HG03139 (cell line): Measurements from ENCODE around the gene SEPHS1.
"Not testable (repeated sequence)": the region's sequence is repeated elsewhere in the genome, so short reads cannot be mapped to it uniquely, and the experiment has no call there.

Experiments used
- ATAC-seq: cut with Tn5 transposase; IDR thresholded peaks from one replicate; pipeline ENCODE4 v1.9.1; 2021; ENCODE audit not compliant: unreplicated experiment

The SEPHS1 gene

GRCh38 chr10:13365243-13365642 lies 17.1 kb upstream of the SEPHS1 start:
- no peak for ATAC-seq

GRCh38 chr10:13360587-13360986 lies 12.5 kb upstream of the SEPHS1 start:
- ATAC-seq, result no peak

GRCh38 chr10:13356392-13356791 lies 8.3 kb upstream of the SEPHS1 start:
- no peak for ATAC-seq

- no peak for ATAC-seq
Measured at GRCh38 chr10:13354783-13355182, 6.7 kb upstream of the SEPHS1 start.

- no peak for ATAC-seq
Measured at GRCh38 chr10:13352519-13352918, 4.4 kb upstream of the SEPHS1 start.

GRCh38 chr10:13351340-13351915 lies 3.3 kb upstream of the SEPHS1 start:
- ATAC-seq, result no peak

GRCh38 chr10:13349463-13350274 lies 1.6 kb upstream of the SEPHS1 start:
- ATAC-seq, result no peak

- peak; percentile 44 for ATAC-seq
Measured at GRCh38 chr10:13347500-13348156, 465 bp downstream of the SEPHS1 start.

- peak; percentile 33 for ATAC-seq
Measured at GRCh38 chr10:13347043-13347499, 1.0 kb downstream of the SEPHS1 start.

GRCh38 chr10:13346283-13347042 lies 1.6 kb downstream of the SEPHS1 start:
- ATAC-seq, result no peak

- ATAC-seq, result peak; percentile 85
Measured at GRCh38 chr10:13340626-13341376, 7.3 kb downstream of the SEPHS1 start.

- no peak for ATAC-seq
Measured at GRCh38 chr10:13340068-13340467, 8.0 kb downstream of the SEPHS1 start.

- ATAC-seq, result no peak
Measured at GRCh38 chr10:13338390-13339110, 9.5 kb downstream of the SEPHS1 start.

GRCh38 chr10:13337827-13338196 lies 10.3 kb downstream of the SEPHS1 start:
- ATAC-seq, result no peak

- ATAC-seq, result no peak
Measured at GRCh38 chr10:13337128-13337826, 10.8 kb downstream of the SEPHS1 start.

GRCh38 chr10:13335881-13336280 lies 12.2 kb downstream of the SEPHS1 start:
- ATAC-seq, result no peak

- no peak for ATAC-seq
Measured at GRCh38 chr10:13334556-13334955, 13.5 kb downstream of the SEPHS1 start.

GRCh38 chr10:13331646-13332045 lies 16.4 kb downstream of the SEPHS1 start:
- no peak for ATAC-seq

GRCh38 chr10:13330980-13331379 lies 17.1 kb downstream of the SEPHS1 start:
- not testable (repeated sequence) for ATAC-seq
